Rectal smooth muscle tissue (tissue), 1 donor: ENCODE measurements around the gene CDH13.

ENCODE experiments used
- H3K27ac ChIP-seq: one replicate; pipeline ENCODE4 v1.7.0; 2013; ENCODE audit warnings: low read depth, low read length, inconsistent platforms
- H3K27me3 ChIP-seq: one replicate; pipeline ENCODE4 v1.7.0; 2013; ENCODE audit warnings: low read length; ENCODE audit not compliant: control insufficient read depth, insufficient read depth
- H3K36me3 ChIP-seq: one replicate; pipeline ENCODE4 v1.7.0; 2013; ENCODE audit warnings: low read length; ENCODE audit not compliant: control insufficient read depth, insufficient read depth
- H3K4me1 ChIP-seq: one replicate; pipeline ENCODE4 v1.7.0; 2013; ENCODE audit warnings: low read length; ENCODE audit not compliant: control insufficient read depth, insufficient read depth
- H3K4me3 ChIP-seq: one replicate; pipeline ENCODE4 v1.7.0; 2013; ENCODE audit warnings: low read length
- H3K9ac ChIP-seq: one replicate; pipeline ENCODE4 v1.7.0; 2013; ENCODE audit warnings: low read length

CDH13 gene

DNA sequence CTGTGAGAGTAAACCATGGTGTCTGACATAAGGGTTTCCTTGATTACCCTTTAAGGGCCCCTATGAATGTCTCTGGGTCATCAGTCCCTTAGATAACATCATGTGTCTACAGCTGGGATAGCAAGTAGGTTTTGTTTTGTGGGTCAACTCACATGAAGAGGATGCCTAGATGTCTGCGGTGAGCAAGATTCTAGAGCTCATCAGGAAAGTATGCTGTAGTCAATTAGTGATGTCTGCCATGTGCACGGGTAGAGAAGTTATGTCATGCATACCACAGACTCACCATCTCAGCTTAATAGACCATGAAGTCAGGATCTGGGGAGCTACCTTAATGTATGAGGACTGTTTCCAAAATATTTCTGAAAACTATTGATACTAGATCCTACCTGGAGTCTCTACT, 57.5 kb downstream of the CDH13 start:
- Histone ChIP-seq H3K9ac (no peak overlapping the region), H3K4me1 (no peaks in the 10 kb centered on the region), H3K36me3 (no peaks in the 10 kb centered on the region), H3K27ac (no peak overlapping the region), H3K27me3 (no peaks in the 10 kb centered on the region), H3K4me3 (no peak overlapping the region)

DNA sequence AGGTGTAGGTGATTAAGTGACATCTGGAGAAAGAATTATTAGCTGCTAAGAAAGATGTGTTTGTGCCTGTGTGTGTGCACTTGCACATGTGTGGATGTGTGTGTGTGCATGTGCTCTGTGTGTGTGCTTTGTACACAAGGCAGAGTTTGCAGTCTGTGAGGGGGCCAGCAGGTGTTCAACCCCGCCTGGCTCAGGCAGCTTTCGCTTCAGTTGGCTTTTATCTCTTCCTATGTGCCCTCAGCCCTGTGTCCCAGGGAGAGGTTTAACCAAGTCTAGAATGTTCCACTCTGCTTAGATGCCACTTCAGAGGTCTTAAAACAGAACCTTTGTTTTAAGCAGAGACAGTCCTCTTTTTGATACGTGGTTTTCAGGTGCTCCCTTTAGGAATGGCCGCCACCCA, 58.8 kb downstream of the CDH13 start:
- H3K4me1 ChIP-seq: no peaks in the 10 kb centered on the region
- H3K9ac ChIP-seq: no peak overlapping the region
- H3K27me3 ChIP-seq: no peaks in the 10 kb centered on the region
- no peak overlapping the region for H3K27ac ChIP-seq
- H3K36me3 ChIP-seq: no peaks in the 10 kb centered on the region
- no peak overlapping the region for H3K4me3 ChIP-seq

DNA sequence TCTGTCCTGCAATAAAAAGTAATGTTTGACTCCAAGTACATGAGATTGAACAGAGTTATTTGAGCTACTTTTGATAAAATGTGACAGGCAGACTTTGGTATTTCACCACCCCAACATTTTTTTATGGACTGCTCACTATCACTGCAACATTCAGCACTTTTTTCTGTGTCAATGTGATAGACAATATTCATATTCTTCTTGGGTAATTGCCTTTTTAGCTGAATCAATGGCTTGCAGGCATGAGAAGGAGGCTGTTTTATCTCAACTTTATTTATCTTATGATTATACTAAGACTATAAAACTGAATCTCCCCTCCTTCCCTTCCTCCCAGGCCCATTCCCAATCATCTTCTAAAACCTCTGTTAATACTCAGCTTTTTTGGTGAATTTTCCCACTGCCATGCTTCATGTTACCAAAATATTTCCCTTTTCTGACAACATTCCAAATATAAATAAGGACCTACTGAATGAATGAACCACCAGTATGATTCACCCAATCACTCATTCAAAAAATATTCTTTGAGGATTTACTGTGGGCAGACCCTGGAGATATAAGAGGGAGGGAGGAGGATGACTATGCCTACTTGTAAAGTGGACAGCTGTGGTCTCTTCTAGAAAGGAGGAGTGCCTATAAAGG, 67.6 kb downstream of the CDH13 start:
- Histone ChIP-seq H3K4me1 (peaks cover 4% of the 10 kb centered on the region), H3K36me3 (no peaks in the 10 kb centered on the region), H3K9ac (no peak overlapping the region), H3K27me3 (no peaks in the 10 kb centered on the region), H3K4me3 (no peak overlapping the region), H3K27ac (no peak overlapping the region)

DNA sequence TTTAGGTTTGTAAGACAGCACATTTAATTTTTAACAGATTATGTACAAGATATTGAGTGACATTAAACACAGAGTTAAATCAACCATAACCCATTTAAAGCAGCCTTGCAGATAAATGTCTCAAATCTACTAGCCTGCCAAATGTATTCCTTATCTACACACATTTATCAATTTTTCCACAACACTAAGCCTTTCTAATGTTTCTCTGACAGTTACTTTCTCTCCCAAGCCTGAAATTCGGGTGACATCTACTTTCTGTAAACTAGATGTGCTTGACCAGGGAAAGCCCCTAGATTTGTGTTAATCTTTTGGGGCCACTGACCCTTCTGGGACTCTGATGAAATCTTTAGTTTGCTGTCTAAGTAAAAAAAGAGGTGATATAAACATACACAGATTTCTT, 69.0 kb downstream of the CDH13 start:
- H3K36me3 ChIP-seq: no peaks in the 10 kb centered on the region
- H3K27me3 ChIP-seq: no peaks in the 10 kb centered on the region
- H3K27ac ChIP-seq: no peak overlapping the region
- H3K4me3 ChIP-seq: no peak overlapping the region
- H3K9ac ChIP-seq: no peak overlapping the region
- peaks cover 8% of the 10 kb centered on the region for H3K4me1 ChIP-seq

DNA sequence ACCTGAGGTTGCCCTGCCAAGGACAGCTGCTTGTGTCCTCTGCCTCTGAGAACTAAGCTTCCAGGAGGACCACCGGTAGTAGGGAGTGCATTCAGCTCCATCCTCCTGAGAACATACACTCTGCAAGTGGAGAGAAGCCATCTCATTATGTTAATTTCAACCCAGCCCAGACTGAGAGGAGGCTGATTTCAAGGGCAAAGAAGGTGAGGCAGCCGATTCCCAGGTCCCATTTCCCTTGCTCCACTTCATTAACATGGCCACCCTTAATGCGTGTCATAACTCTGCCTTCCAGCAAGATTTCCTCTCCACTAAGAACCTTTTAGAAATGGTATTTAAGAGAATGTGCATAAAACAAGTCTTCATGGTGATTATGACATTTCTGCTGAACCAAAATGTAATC, 72.5 kb downstream of the CDH13 start:
- Histone ChIP-seq H3K9ac (no peak overlapping the region), H3K27me3 (no peaks in the 10 kb centered on the region), H3K4me3 (no peak overlapping the region), H3K27ac (no peak overlapping the region), H3K4me1 (peaks cover 8% of the 10 kb centered on the region), H3K36me3 (no peaks in the 10 kb centered on the region)

DNA sequence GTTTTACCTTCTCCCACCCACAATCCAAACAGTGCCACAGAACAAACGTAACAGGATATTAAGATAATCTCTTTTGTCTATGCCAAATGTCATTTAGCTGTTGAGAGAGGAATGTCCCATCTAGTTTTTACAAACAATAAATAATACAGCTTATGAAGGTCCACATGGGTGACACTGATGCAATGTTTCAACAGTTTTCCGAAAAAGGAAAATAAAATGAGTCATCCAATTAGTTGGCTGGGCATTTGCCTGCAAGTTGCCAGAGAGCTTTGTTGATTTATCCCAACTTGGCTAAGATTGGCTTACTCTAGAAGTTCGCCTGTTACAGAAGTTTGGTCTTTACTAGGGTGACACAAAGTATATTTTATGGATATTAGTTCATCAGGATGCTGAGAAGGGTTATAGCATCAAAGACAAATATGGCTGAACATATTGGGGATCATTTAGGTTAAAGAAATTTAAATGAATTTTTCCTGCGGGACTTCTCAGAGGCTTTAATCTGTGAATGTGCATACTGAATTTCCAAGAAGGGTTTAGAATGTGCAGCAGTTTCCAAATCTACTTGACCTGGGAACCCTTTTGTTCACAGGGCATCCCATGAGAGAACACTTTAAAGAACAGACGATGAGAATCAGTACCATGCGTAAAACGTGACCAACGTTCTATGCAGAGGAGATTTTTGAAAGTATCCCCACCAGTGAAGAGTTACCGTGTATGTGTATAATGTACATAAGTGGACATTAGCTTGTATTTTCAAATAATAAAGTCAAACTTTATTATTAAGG, 73.1 kb downstream of the CDH13 start:
- Histone ChIP-seq H3K27ac (no peak overlapping the region), H3K36me3 (no peaks in the 10 kb centered on the region), H3K4me3 (no peak overlapping the region), H3K9ac (no peak overlapping the region), H3K27me3 (no peaks in the 10 kb centered on the region), H3K4me1 (peaks cover 8% of the 10 kb centered on the region)

DNA sequence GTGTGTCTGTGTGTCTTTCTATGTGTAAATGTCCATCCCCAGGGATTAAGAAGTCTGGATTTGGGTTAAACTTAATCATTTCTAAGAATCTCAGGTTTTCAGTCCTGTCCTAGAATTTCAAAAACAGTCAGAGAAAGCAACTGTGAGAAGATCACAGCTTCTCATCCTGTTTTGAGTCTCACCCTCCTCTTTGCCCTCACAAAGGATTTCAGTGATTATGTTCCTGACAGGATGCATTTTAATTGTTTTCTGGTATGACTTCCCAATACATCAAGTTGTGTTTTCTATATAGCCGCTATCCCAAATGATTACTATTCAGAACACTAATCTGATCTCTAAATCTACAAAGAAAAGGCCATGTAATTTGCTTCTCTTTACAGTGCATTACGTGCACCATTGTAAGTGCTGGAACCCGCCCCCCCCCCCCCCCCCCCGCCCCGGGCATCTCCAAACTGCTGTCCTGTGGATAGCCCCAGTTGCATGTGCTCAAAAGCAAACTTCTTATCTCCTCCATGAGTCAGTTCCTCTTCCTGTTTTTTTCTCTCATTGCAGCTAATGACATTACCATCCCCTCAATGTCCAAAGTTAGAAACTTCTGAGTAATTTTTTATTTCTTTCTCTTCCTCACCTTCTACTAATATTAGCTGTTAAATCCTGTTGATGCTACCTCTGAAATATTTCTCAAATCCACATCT, 73.9 kb downstream of the CDH13 start:
- Histone ChIP-seq H3K36me3 (no peaks in the 10 kb centered on the region), H3K27me3 (no peaks in the 10 kb centered on the region), H3K4me3 (no peak overlapping the region), H3K9ac (no peak overlapping the region), H3K27ac (no peak overlapping the region), H3K4me1 (peaks cover 8% of the 10 kb centered on the region)

DNA sequence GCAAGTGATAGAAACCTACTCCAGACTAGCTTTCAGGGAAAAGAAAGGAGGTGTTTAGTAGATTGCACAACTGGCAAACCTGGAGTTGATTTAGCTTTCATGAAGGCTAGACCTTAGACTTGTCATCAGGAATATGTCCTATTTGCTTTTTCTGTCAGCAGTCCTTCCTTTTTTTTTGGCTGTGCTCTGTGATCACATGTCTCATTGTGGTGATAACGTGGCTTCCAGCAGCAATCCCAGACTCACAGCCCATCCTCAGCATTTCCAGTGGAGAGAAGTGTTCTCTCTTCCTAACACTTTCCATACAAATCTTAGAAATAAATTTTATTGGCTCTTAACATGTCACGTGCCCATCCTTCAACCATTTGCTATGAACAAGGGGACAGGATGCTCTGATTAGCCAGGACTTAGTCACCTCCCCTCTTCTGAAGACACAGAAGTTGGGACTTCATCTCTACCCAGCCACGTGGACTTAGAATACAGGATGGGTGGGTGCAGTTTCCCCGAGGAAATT, 74.7 kb downstream of the CDH13 start:
- Histone ChIP-seq H3K4me1 (peaks cover 8% of the 10 kb centered on the region), H3K9ac (no peak overlapping the region), H3K4me3 (no peak overlapping the region), H3K36me3 (no peaks in the 10 kb centered on the region), H3K27ac (no peak overlapping the region), H3K27me3 (no peaks in the 10 kb centered on the region)

DNA sequence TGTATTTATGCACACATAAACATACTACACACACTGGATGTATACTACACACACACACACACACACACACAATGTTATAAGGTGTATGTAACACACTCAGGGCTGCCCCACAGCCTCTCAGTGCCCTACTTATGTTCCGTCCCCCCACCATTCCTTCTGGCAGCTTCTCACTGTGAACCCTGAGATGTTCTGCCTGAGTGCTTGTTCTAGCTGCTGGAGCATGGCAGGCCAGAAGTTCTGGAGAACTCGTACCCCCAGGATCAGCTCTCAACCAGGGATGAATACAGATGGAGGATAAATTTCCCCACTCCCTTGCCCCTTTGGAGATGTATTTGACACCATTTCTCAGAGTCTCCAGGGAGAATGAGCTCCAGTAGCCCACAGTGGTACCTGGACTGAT, 76.4 kb downstream of the CDH13 start:
- Histone ChIP-seq H3K27me3 (no peaks in the 10 kb centered on the region), H3K4me3 (no peak overlapping the region), H3K36me3 (no peaks in the 10 kb centered on the region), H3K9ac (no peak overlapping the region), H3K27ac (no peak overlapping the region), H3K4me1 (peaks cover 8% of the 10 kb centered on the region)

DNA sequence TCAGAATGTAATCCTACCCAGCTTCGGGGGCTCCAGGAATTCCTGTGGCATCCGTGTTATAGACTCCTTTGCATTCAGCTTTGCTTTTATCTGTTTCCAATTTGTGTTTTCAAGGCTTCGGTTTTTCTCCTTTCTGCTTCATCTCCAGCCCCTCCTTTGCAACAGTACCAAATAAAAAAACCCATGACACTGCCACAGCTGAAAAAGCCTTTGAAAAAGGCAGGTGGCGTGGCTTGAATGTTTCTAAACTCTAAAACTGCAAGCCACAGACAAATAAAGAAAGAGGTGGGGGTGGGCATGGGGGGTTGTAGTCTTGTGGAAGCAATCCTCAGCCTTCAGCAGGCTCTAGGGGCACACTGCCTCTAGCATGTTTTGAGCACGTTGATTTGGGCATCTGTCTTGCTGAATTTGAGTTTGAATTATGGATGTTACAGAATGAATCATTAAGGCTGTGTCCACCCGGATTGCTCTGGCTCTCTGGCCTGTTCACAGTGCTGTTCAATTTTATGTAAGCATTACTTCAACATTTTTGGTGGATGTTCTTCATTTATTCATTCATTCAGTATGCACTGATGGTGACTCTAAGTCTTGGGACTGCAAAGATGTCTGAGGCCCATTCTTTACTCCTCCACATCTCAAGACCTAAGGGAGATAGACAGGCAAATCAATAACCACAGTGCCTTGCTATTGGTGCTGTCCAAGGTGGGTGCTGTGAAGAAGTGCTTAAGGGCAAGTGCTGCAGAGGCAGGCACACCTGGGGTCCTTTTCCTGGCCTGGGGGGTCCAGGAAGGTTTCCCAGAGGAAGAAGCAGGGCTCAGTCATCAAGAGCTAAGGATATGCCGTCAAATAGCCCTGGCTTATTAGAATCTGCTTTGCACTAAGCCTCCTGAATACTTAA, 77.4 kb downstream of the CDH13 start:
- H3K4me3 ChIP-seq: no peak overlapping the region
- no peaks in the 10 kb centered on the region for H3K27me3 ChIP-seq
- H3K27ac ChIP-seq: no peak overlapping the region
- no peaks in the 10 kb centered on the region for H3K36me3 ChIP-seq
- peaks cover 6% of the 10 kb centered on the region for H3K4me1 ChIP-seq
- H3K9ac ChIP-seq: no peak overlapping the region

DNA sequence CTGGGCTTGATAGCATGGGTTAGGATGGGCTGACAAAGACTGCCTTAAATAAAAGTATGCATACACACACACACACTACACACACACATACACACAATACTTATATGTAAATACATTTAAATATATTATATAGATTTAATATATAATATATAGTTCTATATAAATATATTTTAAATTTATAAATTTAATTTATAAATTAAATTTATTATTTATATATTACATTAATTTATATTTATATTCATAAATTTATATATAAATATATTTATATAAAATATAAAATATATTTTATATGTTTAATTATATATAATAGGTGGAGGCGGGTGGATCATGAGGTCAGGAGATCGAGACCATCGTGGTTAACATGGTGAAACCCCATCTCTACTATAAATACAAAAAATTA, 83.2 kb downstream of the CDH13 start:
- H3K4me1 ChIP-seq: no peaks in the 10 kb centered on the region
- H3K27ac ChIP-seq: no peak overlapping the region
- H3K36me3 ChIP-seq: no peaks in the 10 kb centered on the region
- H3K27me3 ChIP-seq: no peaks in the 10 kb centered on the region
- H3K9ac ChIP-seq: no peak overlapping the region
- no peak overlapping the region for H3K4me3 ChIP-seq

DNA sequence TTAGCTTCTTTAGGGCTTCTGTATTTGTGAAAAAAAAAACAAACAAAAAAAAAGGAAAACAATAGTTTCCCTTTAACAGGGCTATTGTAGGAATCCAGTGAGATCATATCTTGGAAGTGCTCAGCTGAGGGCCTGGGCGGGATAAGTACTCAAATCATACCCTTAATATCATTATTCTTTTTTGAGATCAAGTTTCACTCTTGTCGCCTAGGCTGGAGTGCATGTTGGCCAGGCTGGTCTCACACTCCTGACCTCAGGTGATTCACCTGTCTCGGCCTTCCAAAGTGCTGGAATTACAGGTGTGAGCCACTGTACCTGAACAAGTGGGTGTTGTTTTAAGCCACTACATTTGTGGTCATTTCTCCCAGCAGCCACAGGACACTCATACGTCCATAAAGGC, 87.0 kb downstream of the CDH13 start:
- H3K36me3 ChIP-seq: no peaks in the 10 kb centered on the region
- H3K4me3 ChIP-seq: no peak overlapping the region
- no peaks in the 10 kb centered on the region for H3K27me3 ChIP-seq
- H3K27ac ChIP-seq: no peak overlapping the region
- H3K4me1 ChIP-seq: no peaks in the 10 kb centered on the region
- H3K9ac ChIP-seq: no peak overlapping the region
